ENCODE data around the gene CD93. TPM values are rescaled to one million over a fixed set of nuclear protein-coding genes. Genes with fewer than 3 reads are reported as not detected.

CD93 gene
- polyA plus RNA-seq, 1 experiment: 0.02 TPM

DNA sequence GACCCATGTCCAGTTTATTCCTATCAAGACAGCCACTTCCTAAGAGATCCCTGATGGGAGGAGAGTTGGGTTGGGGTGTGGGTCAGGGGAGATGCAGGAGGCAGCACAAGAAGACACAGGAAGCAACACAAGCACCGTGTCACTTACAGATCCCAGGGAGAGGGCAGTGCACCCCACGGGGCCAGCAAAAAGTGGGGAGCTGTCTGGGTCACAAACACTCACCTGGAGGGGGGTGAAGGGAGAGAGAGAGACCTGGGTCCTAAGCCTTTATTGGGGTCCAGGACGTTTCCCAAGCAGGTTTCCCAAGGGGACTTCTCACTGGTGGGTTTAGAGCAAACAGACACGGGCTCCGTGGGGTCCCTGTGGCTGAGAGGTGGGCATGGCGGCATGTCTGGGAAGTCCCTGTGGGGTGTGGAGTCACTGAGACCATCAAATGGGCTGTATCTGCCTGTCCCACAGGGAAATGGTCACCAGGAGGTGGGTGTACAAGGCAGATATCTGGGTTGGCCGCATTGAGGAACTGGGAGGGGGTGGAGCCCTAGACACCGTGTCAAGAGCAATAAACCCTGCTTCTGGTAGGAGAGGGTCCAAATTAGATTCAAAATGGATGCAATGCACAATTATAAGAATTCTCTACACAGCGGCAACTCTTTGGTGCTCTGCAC lies 1.6 kb upstream of the CD93 start:
- TF ChIP-seq, protein P1, sequence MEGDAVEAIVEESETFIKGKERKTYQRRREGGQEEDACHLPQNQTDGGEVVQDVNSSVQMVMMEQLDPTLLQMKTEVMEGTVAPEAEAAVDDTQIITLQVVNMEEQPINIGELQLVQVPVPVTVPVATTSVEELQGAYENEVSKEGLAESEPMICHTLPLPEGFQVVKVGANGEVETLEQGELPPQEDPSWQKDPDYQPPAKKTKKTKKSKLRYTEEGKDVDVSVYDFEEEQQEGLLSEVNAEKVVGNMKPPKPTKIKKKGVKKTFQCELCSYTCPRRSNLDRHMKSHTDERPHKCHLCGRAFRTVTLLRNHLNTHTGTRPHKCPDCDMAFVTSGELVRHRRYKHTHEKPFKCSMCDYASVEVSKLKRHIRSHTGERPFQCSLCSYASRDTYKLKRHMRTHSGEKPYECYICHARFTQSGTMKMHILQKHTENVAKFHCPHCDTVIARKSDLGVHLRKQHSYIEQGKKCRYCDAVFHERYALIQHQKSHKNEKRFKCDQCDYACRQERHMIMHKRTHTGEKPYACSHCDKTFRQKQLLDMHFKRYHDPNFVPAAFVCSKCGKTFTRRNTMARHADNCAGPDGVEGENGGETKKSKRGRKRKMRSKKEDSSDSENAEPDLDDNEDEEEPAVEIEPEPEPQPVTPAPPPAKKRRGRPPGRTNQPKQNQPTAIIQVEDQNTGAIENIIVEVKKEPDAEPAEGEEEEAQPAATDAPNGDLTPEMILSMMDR (IDR thresholded peaks at IDR 0.05; ENCODE audit: low read depth, low read length): no peak
- ChIA-PET CTCF (no interaction called here), POLR2A (no interaction called here)
- Histone ChIP-seq H3K4me3 (ENCODE audit: low read depth, low read length) (no peak overlapping the region), H3K9me3 (ENCODE audit: control insufficient read depth, insufficient read depth, low read length) (no peaks in the 10 kb centered on the region; the same call in 1 of the 2 replicates), H3K27ac (ENCODE audit: low read depth, low read length) (no peak overlapping the region), H3K27me3 (ENCODE audit: control insufficient read depth, insufficient read depth, low read length) (peaks cover 18% of the 10 kb centered on the region)
- DNase-seq (ENCODE audit: low read depth, low spot score): no peak

DNA sequence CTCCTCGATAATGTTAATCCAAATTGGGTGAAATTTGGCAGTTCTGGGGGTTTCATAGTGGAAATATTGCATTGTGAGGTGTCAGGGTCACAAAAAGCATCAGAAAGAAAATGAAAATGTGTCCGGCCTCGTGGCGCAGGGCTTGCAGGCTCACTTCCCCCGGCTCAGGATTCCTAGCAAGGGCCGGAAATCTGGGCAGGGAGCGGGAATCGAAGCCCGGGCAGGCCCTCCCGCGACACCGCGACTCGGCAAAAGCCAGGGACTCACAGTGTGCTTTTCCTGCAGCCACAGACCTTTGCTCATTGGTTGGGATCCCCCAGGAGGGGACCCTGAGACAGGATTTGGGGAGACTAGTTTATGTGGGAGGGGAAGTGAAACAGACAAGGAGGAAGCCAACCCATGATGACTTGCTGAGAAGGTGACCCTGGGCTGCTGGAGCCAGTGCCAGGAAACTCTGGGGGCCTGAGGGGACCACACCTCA lies 847 bp upstream of the CD93 start:
- DNase-seq (ENCODE audit: low read depth, low spot score): no peak
- CTCF ChIA-PET: no interaction called here
- POLR2A ChIA-PET: no interaction called here
- peaks cover 10% of the 10 kb centered on the region for H3K27me3 ChIP-seq (ENCODE audit: control insufficient read depth, insufficient read depth, low read length)
- no peaks in the 10 kb centered on the region; the same call in 1 of the 2 replicates for H3K9me3 ChIP-seq (ENCODE audit: control insufficient read depth, insufficient read depth, low read length)
- H3K4me3 ChIP-seq (ENCODE audit: low read depth, low read length): no peak overlapping the region
- TF ChIP-seq, protein P1 (IDR thresholded peaks at IDR 0.05; ENCODE audit: low read depth, low read length): no peak
- H3K27ac ChIP-seq (ENCODE audit: low read depth, low read length): no peak overlapping the region

GRCh38 chr20:23085436-23086055 lies 578 bp downstream of the CD93 start:
- ChIA-PET POLR2A (no interaction called here), CTCF (no interaction called here)
- no peak overlapping the region for H3K27ac ChIP-seq (ENCODE audit: low read depth, low read length)
- no peak for DNase-seq (ENCODE audit: low read depth, low spot score)
- TF ChIP-seq, protein P1 (IDR thresholded peaks at IDR 0.05; ENCODE audit: low read depth, low read length): no peak
- H3K9me3 ChIP-seq (ENCODE audit: control insufficient read depth, insufficient read depth, low read length): no peaks in the 10 kb centered on the region; the same call in 1 of the 2 replicates
- H3K27me3 ChIP-seq (ENCODE audit: control insufficient read depth, insufficient read depth, low read length): peaks cover 11% of the 10 kb centered on the region
- H3K4me3 ChIP-seq (ENCODE audit: low read depth, low read length): no peak overlapping the region

DNA sequence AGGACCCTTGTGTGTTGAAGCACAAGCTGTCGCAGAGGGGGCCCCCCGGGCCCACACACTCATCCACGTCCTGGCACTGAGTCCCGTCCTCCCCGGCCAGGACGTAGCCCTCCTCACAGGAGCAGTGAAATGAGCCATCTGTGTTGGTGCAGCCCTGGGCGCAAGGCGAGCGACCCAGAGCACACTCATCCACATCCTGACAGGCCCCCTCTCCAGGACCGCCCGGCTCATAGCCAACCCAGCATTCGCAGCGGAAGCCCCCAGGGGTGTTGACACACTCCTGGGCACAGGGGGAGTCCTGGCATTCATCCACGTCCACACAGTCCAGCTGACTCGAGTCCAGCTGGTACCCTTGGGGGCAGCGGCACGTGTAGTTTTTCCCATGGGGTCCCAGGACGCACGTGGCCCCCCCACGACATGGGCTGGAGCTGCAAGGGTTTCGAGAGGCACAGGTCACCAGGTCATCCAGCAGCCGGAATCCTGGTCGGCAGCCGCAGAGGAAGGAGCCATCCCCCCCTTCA lies 1.2 kb downstream of the CD93 start:
- DNase-seq (ENCODE audit: low read depth, low spot score): no peak
- Histone ChIP-seq H3K27me3 (ENCODE audit: control insufficient read depth, insufficient read depth, low read length) (peaks cover 14% of the 10 kb centered on the region), H3K4me3 (ENCODE audit: low read depth, low read length) (no peak overlapping the region), H3K9me3 (ENCODE audit: control insufficient read depth, insufficient read depth, low read length) (no peaks in the 10 kb centered on the region; the same call in 1 of the 2 replicates), H3K27ac (ENCODE audit: low read depth, low read length) (no peak overlapping the region)
- ChIA-PET CTCF (no interaction called here), POLR2A (no interaction called here)
- TF ChIP-seq, protein P1 (IDR thresholded peaks at IDR 0.05; ENCODE audit: low read depth, low read length): no peak

- H3K4me3 ChIP-seq (ENCODE audit: low read depth, low read length): no peak overlapping the region
- ChIA-PET CTCF (no interaction called here), POLR2A (no interaction called here)
- peaks cover 19% of the 10 kb centered on the region for H3K27me3 ChIP-seq (ENCODE audit: control insufficient read depth, insufficient read depth, low read length)
- no peak for DNase-seq (ENCODE audit: low read depth, low spot score)
- TF ChIP-seq, protein P1 (IDR thresholded peaks at IDR 0.05; ENCODE audit: low read depth, low read length): no peak
- no peak overlapping the region for H3K27ac ChIP-seq (ENCODE audit: low read depth, low read length)
- no peaks in the 10 kb centered on the region; the same call in 1 of the 2 replicates for H3K9me3 ChIP-seq (ENCODE audit: control insufficient read depth, insufficient read depth, low read length)
Observed at GRCh38 chr20:23084282-23084844, 1.8 kb downstream of the CD93 start.
